GM19193 (cell line): ENCODE data around the gene PI4K2A.
A peak's percentile ranks its signal among the peaks of the same experiment; 100 is the strongest.

Experiments used
- POLR2A ChIP-seq: IDR thresholded peaks from 4 replicates; pipeline ENCODE4 v1.6.1; 2011; ENCODE audit not compliant: insufficient read depth, insufficient read length; ENCODE audit errors: extremely low read depth

PI4K2A gene

GRCh38 chr10:97640174-97640867 is at the start of gene PI4K2A:
Gene PI4K2A, plus strand, starts transcription at chr10:97640671. Its CDS starts 72 bp downstream, at chr10:97640743.
- peak; percentile 63 for TF ChIP-seq POLR2A

GRCh38 chr10:97590748-97591495 is 49.5 kb upstream of the PI4K2A start:
- no peak for TF ChIP-seq POLR2A

- TF ChIP-seq POLR2A: no peak
Observed at GRCh38 chr10:97593421-97593820, 47.0 kb upstream of the PI4K2A start.

- no peak for TF ChIP-seq POLR2A
Observed at GRCh38 chr10:97596101-97597082, 44.1 kb upstream of the PI4K2A start.

- no peak for TF ChIP-seq POLR2A
Observed at GRCh38 chr10:97597778-97598177, 42.7 kb upstream of the PI4K2A start.

- no peak for TF ChIP-seq POLR2A
Observed at GRCh38 chr10:97598407-97599271, 41.8 kb upstream of the PI4K2A start.

GRCh38 chr10:97599272-97599619 is 41.2 kb upstream of the PI4K2A start:
- TF ChIP-seq POLR2A: no peak

GRCh38 chr10:97600616-97601015 is 39.9 kb upstream of the PI4K2A start:
- no peak for TF ChIP-seq POLR2A

- no peak for TF ChIP-seq POLR2A
Observed at GRCh38 chr10:97601268-97602215, 38.9 kb upstream of the PI4K2A start.

GRCh38 chr10:97607095-97607636 is 33.3 kb upstream of the PI4K2A start:
- TF ChIP-seq POLR2A: no peak

GRCh38 chr10:97608991-97609561 is 31.4 kb upstream of the PI4K2A start:
- no peak for TF ChIP-seq POLR2A

- no peak for TF ChIP-seq POLR2A
Observed at GRCh38 chr10:97611473-97611872, 29.0 kb upstream of the PI4K2A start.
